Tibial artery (tissue), 4 donors: ENCODE data around the gene DOCK11.
"Not testable (repeated sequence)": the region's sequence is repeated elsewhere in the genome, so short reads cannot be mapped to it uniquely, and the experiment has no call there.

Experiments used
- DNase-seq, 2 donors: peaks; one replicate each; pipeline ENCODE4 v3.0.0-alpha.2; 2019
- H3K27ac ChIP-seq, 2 donors: fragments of 200-600 bp; sonication (generic) in 1 of 2; 1 replicate in 1 of 2; 2 replicates in 1 of 2; pipeline ENCODE4 v1.5.1; 2018 to 2019; ENCODE audit warnings: mild to moderate bottlenecking in 1 of 2
- H3K27me3 ChIP-seq, 2 donors: fragments of 200-600 bp; sonication (generic) in 1 of 2; one replicate each; pipeline versions ENCODE4 v1.5.1 to v1.6.0; 2016 to 2019
- H3K36me3 ChIP-seq, 3 donors: fragments of 200-600 bp; sonication (generic) in 2 of 3; one replicate each; pipeline ENCODE4 v1.5.1; 2016 to 2019; ENCODE audit warnings: mild to moderate bottlenecking in 2 of 3
- H3K4me1 ChIP-seq, 4 donors: fragments of 200-600 bp; sonication (generic) in 2 of 4; 1 replicate in 3 of 4; 2 replicates in 1 of 4; pipeline ENCODE4 v1.5.1; 2016 to 2019
- H3K4me3 ChIP-seq, 2 donors: fragments of 200-600 bp; sonication (generic) in 1 of 2; 1 replicate in 1 of 2; 2 replicates in 1 of 2; pipeline ENCODE4 v1.5.1; 2018 to 2019; ENCODE audit warnings: mild to moderate bottlenecking in 2 of 2
- H3K9me3 ChIP-seq, 3 donors: fragments of 200-600 bp; sonication (generic) in 1 of 3; one replicate each; pipeline ENCODE4 v1.5.1; 2016 to 2019
- intact Hi-C: fragments of 100-400 bp; cut with DNase I; formaldehyde crosslinking; loops from one replicate; pipeline ENCODE4 v1.15.0; 2023; ENCODE audit warnings: low total_unique reads
- TF ChIP-seq, protein P1 (sequence below), 2 experiments: fragments of 200-600 bp in 1 of 2; fragments of 450-650 bp in 1 of 2; IDR thresholded peaks; one replicate each; pipeline ENCODE4 v1.5.1; 2017 to 2019; ENCODE audit warnings: antibody characterized with exemption in 2 of 2, mild to moderate bottlenecking in 1 of 2, moderate library complexity in 1 of 2

DOCK11 gene

DNA sequence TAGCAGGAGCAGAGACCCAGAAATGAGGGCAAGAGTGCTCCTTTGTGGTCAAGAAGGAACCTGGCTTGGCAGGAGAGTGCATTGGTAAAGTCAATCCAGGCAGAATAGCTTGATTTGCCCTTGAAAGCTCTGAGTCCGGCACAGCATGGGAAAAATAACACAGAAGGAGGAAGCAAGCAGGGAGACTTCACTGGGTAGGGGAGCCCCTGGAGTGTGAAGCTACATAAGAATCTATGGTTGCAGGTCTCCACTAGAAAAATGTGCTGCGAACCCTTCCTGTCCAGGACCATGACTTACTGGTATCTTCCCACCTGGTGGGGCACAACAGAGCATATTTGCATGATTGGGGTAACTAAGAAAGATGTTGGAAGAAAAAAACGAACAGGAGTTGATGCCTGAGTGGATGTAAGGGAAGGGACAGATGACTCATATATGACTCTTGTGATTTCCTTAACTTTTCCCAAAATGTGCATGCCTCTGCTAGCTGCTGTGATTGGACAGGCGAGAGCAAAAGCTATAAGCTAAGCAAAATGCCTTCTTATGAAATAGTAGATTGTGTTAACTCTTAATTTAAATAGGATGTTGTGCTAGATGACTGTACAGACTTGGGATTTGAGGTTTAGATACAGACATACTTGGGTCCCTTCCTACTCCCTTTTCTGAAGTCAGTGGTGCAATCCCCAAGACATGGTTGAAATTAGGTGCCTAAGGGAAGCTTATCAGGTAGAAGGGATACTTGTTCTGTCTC lies 235.1 kb downstream of the DOCK11 start:
- intact Hi-C loops = no loop called here
- Histone ChIP-seq H3K9me3 (no peaks in the 10 kb centered on the region), H3K36me3 (no peaks in the 10 kb centered on the region), H3K4me3 (peak overlapping the region; percentile 20 to 80), H3K4me1 (peaks cover 0 to 52% (median 11%) of the 10 kb centered on the region in 4 donors), H3K27me3 (no peaks in the 10 kb centered on the region), H3K27ac (peak overlapping the region; percentile 94 to 95)
- DNase-seq = no peak
- TF ChIP-seq, protein P1, sequence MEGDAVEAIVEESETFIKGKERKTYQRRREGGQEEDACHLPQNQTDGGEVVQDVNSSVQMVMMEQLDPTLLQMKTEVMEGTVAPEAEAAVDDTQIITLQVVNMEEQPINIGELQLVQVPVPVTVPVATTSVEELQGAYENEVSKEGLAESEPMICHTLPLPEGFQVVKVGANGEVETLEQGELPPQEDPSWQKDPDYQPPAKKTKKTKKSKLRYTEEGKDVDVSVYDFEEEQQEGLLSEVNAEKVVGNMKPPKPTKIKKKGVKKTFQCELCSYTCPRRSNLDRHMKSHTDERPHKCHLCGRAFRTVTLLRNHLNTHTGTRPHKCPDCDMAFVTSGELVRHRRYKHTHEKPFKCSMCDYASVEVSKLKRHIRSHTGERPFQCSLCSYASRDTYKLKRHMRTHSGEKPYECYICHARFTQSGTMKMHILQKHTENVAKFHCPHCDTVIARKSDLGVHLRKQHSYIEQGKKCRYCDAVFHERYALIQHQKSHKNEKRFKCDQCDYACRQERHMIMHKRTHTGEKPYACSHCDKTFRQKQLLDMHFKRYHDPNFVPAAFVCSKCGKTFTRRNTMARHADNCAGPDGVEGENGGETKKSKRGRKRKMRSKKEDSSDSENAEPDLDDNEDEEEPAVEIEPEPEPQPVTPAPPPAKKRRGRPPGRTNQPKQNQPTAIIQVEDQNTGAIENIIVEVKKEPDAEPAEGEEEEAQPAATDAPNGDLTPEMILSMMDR (IDR thresholded peaks at IDR 0.05) = no peak

DNA sequence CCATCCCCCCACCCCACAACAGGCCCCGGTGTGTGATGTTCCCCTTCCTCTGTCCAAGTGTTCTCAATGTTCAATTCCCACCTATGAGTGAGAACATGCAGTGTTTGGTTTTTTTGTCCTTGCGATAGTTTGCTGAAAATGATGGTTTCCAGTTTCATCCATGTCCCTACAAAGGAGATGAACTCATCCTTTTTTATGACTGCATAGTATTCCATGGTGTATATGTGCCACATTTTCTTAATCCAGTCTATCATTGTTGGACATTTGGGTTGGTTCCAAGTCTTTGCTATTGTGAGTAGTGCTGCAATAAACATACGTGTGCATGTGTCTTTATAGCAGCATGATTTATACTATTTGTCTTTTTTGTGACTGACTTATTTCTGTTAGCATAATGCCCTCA lies 236.9 kb downstream of the DOCK11 start:
- H3K4me3 ChIP-seq, H3K36me3 ChIP-seq, H3K9me3 ChIP-seq, H3K27ac ChIP-seq, DNase-seq, H3K27me3 ChIP-seq, intact Hi-C loops: not testable (repeated sequence)
- peaks cover 0 to 51% (median 6%) of the 10 kb centered on the region in 4 donors for H3K4me1 ChIP-seq

DNA sequence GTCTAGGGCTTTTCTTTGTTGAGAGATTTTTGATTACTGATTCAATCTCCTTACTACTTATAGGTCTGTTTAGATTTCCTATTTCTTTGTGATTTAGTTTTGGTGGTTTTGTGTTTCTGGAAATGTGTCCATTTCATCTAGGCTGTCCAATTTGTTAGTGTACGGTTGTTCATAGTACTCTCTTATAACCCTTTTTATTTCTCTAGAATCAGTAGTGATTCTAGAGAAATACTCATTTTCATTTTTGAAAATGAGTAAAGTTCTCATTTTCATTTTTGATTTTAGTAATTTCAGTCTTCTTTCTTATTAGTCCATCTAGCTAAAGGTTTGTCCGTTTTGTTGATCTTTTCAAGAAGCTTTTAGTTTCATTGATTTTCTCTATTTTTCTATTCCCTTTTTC lies 239.3 kb downstream of the DOCK11 start:
- no peak overlapping the region for H3K27ac ChIP-seq
- H3K4me1 ChIP-seq = peaks cover 0 to 39% (median 5%) of the 10 kb centered on the region in 4 donors
- H3K4me3 ChIP-seq = no peak overlapping the region
- H3K9me3 ChIP-seq = no peaks in the 10 kb centered on the region
- intact Hi-C loops = no loop called here
- H3K27me3 ChIP-seq = no peaks in the 10 kb centered on the region
- no peaks in the 10 kb centered on the region for H3K36me3 ChIP-seq
- no peak for DNase-seq
- TF ChIP-seq, protein P1 (IDR thresholded peaks at IDR 0.05) = no peak
